ENCODE results near the gene IGF2R.
"Not testable (repeated sequence)": the region's sequence is repeated elsewhere in the genome, so short reads cannot be mapped to it uniquely, and the experiment has no call there.

The IGF2R gene, protein sequence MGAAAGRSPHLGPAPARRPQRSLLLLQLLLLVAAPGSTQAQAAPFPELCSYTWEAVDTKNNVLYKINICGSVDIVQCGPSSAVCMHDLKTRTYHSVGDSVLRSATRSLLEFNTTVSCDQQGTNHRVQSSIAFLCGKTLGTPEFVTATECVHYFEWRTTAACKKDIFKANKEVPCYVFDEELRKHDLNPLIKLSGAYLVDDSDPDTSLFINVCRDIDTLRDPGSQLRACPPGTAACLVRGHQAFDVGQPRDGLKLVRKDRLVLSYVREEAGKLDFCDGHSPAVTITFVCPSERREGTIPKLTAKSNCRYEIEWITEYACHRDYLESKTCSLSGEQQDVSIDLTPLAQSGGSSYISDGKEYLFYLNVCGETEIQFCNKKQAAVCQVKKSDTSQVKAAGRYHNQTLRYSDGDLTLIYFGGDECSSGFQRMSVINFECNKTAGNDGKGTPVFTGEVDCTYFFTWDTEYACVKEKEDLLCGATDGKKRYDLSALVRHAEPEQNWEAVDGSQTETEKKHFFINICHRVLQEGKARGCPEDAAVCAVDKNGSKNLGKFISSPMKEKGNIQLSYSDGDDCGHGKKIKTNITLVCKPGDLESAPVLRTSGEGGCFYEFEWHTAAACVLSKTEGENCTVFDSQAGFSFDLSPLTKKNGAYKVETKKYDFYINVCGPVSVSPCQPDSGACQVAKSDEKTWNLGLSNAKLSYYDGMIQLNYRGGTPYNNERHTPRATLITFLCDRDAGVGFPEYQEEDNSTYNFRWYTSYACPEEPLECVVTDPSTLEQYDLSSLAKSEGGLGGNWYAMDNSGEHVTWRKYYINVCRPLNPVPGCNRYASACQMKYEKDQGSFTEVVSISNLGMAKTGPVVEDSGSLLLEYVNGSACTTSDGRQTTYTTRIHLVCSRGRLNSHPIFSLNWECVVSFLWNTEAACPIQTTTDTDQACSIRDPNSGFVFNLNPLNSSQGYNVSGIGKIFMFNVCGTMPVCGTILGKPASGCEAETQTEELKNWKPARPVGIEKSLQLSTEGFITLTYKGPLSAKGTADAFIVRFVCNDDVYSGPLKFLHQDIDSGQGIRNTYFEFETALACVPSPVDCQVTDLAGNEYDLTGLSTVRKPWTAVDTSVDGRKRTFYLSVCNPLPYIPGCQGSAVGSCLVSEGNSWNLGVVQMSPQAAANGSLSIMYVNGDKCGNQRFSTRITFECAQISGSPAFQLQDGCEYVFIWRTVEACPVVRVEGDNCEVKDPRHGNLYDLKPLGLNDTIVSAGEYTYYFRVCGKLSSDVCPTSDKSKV (N-terminal part only)

GRCh38 chr6:159968295-159969203 is at the start of gene IGF2R:
Gene IGF2R, plus strand, starts transcription at chr6:159969082. Its CDS starts 165 bp downstream, at chr6:159969247.
- in situ Hi-C loops (cut with HindIII; ENCODE audit: low sequenced_read_pairs): no loop called here
- DNase-seq (ENCODE audit: low read depth, low spot score): peak; percentile 89
- peak within 1 kb of the TSS; percentile 68 for H3K4me3 ChIP-seq (ENCODE audit: low read depth, low read length)
- TF ChIP-seq, protein P1, sequence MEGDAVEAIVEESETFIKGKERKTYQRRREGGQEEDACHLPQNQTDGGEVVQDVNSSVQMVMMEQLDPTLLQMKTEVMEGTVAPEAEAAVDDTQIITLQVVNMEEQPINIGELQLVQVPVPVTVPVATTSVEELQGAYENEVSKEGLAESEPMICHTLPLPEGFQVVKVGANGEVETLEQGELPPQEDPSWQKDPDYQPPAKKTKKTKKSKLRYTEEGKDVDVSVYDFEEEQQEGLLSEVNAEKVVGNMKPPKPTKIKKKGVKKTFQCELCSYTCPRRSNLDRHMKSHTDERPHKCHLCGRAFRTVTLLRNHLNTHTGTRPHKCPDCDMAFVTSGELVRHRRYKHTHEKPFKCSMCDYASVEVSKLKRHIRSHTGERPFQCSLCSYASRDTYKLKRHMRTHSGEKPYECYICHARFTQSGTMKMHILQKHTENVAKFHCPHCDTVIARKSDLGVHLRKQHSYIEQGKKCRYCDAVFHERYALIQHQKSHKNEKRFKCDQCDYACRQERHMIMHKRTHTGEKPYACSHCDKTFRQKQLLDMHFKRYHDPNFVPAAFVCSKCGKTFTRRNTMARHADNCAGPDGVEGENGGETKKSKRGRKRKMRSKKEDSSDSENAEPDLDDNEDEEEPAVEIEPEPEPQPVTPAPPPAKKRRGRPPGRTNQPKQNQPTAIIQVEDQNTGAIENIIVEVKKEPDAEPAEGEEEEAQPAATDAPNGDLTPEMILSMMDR (IDR thresholded peaks at IDR 0.05; ENCODE audit: low read depth, low read length): peak; percentile 16

- in situ Hi-C loops (cut with HindIII; ENCODE audit: low sequenced_read_pairs): no loop called here
These were observed 49.1 kb upstream of the IGF2R start for GRCh38 chr6:159919800-159920199.

GRCh38 chr6:159924150-159924549 is 44.7 kb upstream of the IGF2R start:
- H3K4me3 ChIP-seq (ENCODE audit: low read depth, low read length); DNase-seq (ENCODE audit: low read depth, low spot score); in situ Hi-C loops (cut with HindIII; ENCODE audit: low sequenced_read_pairs): not testable (repeated sequence)

More at GRCh38 chr6:159919800-159920199, 49.1 kb upstream of the IGF2R start:
- TF ChIP-seq, protein P1 (IDR thresholded peaks at IDR 0.05; ENCODE audit: low read depth, low read length): no peak
- DNase-seq (ENCODE audit: low read depth, low spot score): no peak
- H3K4me3 ChIP-seq (ENCODE audit: low read depth, low read length): no peak overlapping the region

DNA sequence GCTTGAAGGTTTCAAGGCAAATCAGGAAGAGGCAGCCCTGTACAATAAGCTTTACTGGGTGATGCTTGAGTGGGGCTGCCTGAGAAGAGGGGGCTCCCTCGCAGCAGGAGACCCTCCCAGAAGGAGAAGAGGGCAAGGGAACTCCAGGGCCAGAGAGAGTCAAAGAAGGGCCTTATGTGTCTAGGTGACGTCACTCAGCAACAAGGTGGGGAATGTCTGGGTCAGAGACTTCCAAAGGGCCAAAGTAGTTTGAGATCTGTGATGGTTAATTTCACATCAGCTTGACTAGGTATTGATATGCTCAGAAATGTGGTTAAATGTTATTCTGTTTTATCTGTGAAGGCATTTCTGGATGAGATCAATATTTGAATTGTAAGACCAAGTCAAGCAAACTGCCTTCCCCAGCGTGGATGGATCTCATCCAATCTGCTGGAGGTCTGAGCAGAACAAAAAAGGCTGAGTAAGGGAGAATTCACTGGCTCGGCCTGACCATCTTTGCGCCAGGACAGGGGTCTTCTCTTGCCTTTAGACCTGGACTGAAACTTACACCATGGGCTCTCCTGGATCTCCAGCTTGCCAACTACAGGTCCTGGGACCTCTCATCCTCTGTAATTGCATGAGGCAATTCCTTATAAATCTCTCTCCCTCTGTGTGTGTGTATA is 42.2 kb upstream of the IGF2R start:
- DNase-seq (ENCODE audit: low read depth, low spot score): no peak
- TF ChIP-seq, protein P1 (IDR thresholded peaks at IDR 0.05; ENCODE audit: low read depth, low read length): no peak
- no peak overlapping the region for H3K4me3 ChIP-seq (ENCODE audit: low read depth, low read length)
- in situ Hi-C loops (cut with HindIII; ENCODE audit: low sequenced_read_pairs): no loop called here

- H3K4me3 ChIP-seq (ENCODE audit: low read depth, low read length): no peak overlapping the region
- DNase-seq (ENCODE audit: low read depth, low spot score): no peak
- in situ Hi-C loops (cut with HindIII; ENCODE audit: low sequenced_read_pairs): no loop called here
- TF ChIP-seq, protein P1 (IDR thresholded peaks at IDR 0.05; ENCODE audit: low read depth, low read length): no peak
These were observed 39.1 kb upstream of the IGF2R start for GRCh38 chr6:159929819-159930218.

DNA sequence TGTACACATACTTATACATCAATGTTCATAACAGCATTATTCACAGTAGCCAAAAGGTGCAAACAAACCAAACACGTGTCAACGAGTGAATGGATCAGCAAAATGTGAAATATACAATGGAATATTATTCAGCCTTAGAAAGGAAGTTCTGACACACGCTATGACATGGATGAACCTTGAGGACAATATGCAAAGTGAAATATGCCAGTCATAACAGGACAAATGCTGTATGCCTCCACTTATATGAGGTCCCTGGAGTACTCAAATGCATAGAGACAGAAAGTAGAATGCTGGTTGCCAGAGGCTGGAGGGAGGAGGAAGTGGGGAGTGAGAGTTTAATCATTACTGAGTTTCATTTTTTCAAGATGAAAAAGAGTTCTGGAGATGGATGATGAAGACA is 37.8 kb upstream of the IGF2R start:
- TF ChIP-seq, protein P1 (IDR thresholded peaks at IDR 0.05; ENCODE audit: low read depth, low read length): no peak
- no peak overlapping the region for H3K4me3 ChIP-seq (ENCODE audit: low read depth, low read length)
- DNase-seq (ENCODE audit: low read depth, low spot score): no peak
- in situ Hi-C loops (cut with HindIII; ENCODE audit: low sequenced_read_pairs): no loop called here

Data from astrocyte of the spinal cord (primary cell).